H9 (cell line): Measurements from ENCODE around the gene PRKACG. TPM values are rescaled to one million over a fixed set of nuclear protein-coding genes. Genes with fewer than 3 reads are reported as not detected.

Experiments used
- DNase-seq: peaks from one replicate; pipeline ENCODE4 v3.0.0-alpha.2; 2017
- H2AFZ ChIP-seq: one replicate; pipeline ENCODE4 v1.6.1; 2013; ENCODE audit warnings: mild to moderate bottlenecking, low read length, control low read depth, moderate library complexity
- H2AK5ac ChIP-seq: 2 replicates; pipeline ENCODE4 v1.6.1; 2013; ENCODE audit warnings: low read length, control low read depth, mixed read lengths; ENCODE audit not compliant: insufficient read length
- H2BK120ac ChIP-seq: one replicate; pipeline ENCODE4 v1.6.1; 2013; ENCODE audit warnings: low read depth, mild to moderate bottlenecking, low read length, control low read depth, inconsistent platforms; ENCODE audit not compliant: poor library complexity, severe bottlenecking
- H2BK12ac ChIP-seq: 2 replicates; pipeline ENCODE4 v1.6.1; 2013; ENCODE audit warnings: low read length, control low read depth, mixed read lengths, low read depth; ENCODE audit not compliant: insufficient read length
- H2BK15ac ChIP-seq: 2 replicates; pipeline ENCODE4 v1.6.1; 2013; ENCODE audit warnings: low read depth, low read length, control low read depth
- H2BK20ac ChIP-seq: one replicate; pipeline ENCODE4 v1.6.1; 2013; ENCODE audit warnings: low read depth, mild to moderate bottlenecking, low read length, control low read depth, inconsistent platforms; ENCODE audit not compliant: poor library complexity, severe bottlenecking
- H2BK5ac ChIP-seq: 2 replicates; pipeline ENCODE4 v1.6.1; 2013; ENCODE audit warnings: low read length, control low read depth, mixed read lengths; ENCODE audit not compliant: insufficient read length
- H3K14ac ChIP-seq: 2 replicates; pipeline ENCODE4 v1.6.1; 2013; ENCODE audit warnings: low read length, control low read depth; ENCODE audit not compliant: insufficient read depth
- H3K18ac ChIP-seq: 2 replicates; pipeline ENCODE4 v1.6.1; 2013; ENCODE audit warnings: low read depth, mild to moderate bottlenecking, mixed read lengths, low read length, control low read depth; ENCODE audit not compliant: insufficient read length
- H3K23ac ChIP-seq: 2 replicates; pipeline ENCODE4 v1.6.1; 2013; ENCODE audit warnings: low read length, control low read depth, mixed read lengths, low read depth; ENCODE audit not compliant: insufficient read length
- H3K23me2 ChIP-seq: 2 replicates; pipeline ENCODE4 v1.6.1; 2013; ENCODE audit warnings: low read depth, mild to moderate bottlenecking, mixed read lengths, low read length, control low read depth; ENCODE audit not compliant: insufficient read length, poor library complexity, severe bottlenecking
- H3K27ac ChIP-seq: 2 replicates; pipeline ENCODE4 v1.5.1; 2013; ENCODE audit warnings: low read length, control low read depth, mixed read lengths, low read depth; ENCODE audit not compliant: insufficient read length
- H3K27me3 ChIP-seq: 2 replicates; pipeline ENCODE4 v1.6.1; 2013; ENCODE audit warnings: low read length, control low read depth, inconsistent platforms; ENCODE audit not compliant: insufficient read depth
- H3K4ac ChIP-seq: 2 replicates; pipeline ENCODE4 v1.6.1; 2013; ENCODE audit warnings: low read depth, mild to moderate bottlenecking, control low read depth, inconsistent platforms, low read length, moderate library complexity
- H3K4me1 ChIP-seq: 2 replicates; pipeline ENCODE4 v1.6.1; 2013; ENCODE audit warnings: low read length, control low read depth, inconsistent platforms; ENCODE audit not compliant: insufficient read depth
- H3K4me2 ChIP-seq: 2 replicates; pipeline ENCODE4 v1.6.1; 2013; ENCODE audit warnings: low read length, control low read depth, mixed read lengths; ENCODE audit not compliant: insufficient read length, insufficient read depth
- H3K56ac ChIP-seq: 2 replicates; pipeline ENCODE4 v1.6.1; 2013; ENCODE audit warnings: low read depth, mild to moderate bottlenecking, mixed read lengths, low read length, control low read depth; ENCODE audit not compliant: insufficient read length
- H3K79me1 ChIP-seq: 2 replicates; pipeline ENCODE4 v1.6.1; 2013; ENCODE audit warnings: low read depth, mild to moderate bottlenecking, moderate library complexity, low read length, control low read depth, inconsistent platforms; ENCODE audit not compliant: insufficient read depth, poor library complexity, severe bottlenecking
- H3K79me2 ChIP-seq: 2 replicates; pipeline ENCODE4 v1.6.1; 2013; ENCODE audit warnings: low read length, control low read depth, inconsistent platforms; ENCODE audit not compliant: insufficient read depth
- H3K9ac ChIP-seq: 2 replicates; pipeline ENCODE4 v1.6.1; 2013; ENCODE audit warnings: low read length, control low read depth, mixed read lengths; ENCODE audit not compliant: insufficient read length; ENCODE audit errors: extremely low read depth
- H3K9me3 ChIP-seq: one replicate; pipeline ENCODE4 v1.6.1; 2013; ENCODE audit warnings: low read depth, low read length, inconsistent platforms; ENCODE audit not compliant: control insufficient read depth
- H3T11ph ChIP-seq: one replicate; pipeline ENCODE4 v1.6.1; 2013; ENCODE audit warnings: mild to moderate bottlenecking, low read length, control low read depth, inconsistent platforms
- H4K20me1 ChIP-seq: one replicate; pipeline ENCODE4 v1.6.1; 2013; ENCODE audit not compliant: control insufficient read depth, insufficient read length, insufficient read depth
- H4K5ac ChIP-seq: 2 replicates; pipeline ENCODE4 v1.6.1; 2013; ENCODE audit warnings: low read depth, mild to moderate bottlenecking, mixed read lengths, low read length, control low read depth; ENCODE audit not compliant: insufficient read length
- H4K8ac ChIP-seq: replicated peaks from 2 replicates; pipeline ENCODE4 v1.6.1; 2013; ENCODE audit warnings: low read length, control low read depth, mixed read lengths, low read depth; ENCODE audit not compliant: insufficient read length
- H4K91ac ChIP-seq: 2 replicates; pipeline ENCODE4 v1.6.1; 2013; ENCODE audit warnings: low read depth, mild to moderate bottlenecking, moderate library complexity, mixed read lengths, low read length, control low read depth; ENCODE audit not compliant: insufficient read length
- H3K27ac Mint-ChIP-seq, 3 experiments: 2 replicates in 2 of 3; 3 replicates in 1 of 3; pipeline ENCODE4 v1.8.0; 2020 to 2021; ENCODE audit warnings: mixed read lengths in 3 of 3, mild to moderate bottlenecking in 1 of 3, moderate library complexity in 1 of 3
- H3K27me3 Mint-ChIP-seq: 2 replicates; pipeline ENCODE4 v1.8.0; 2021; ENCODE audit warnings: low read depth, mild to moderate bottlenecking, moderate library complexity, mixed read lengths
- H3K36me3 Mint-ChIP-seq, 3 experiments: 2 replicates in 2 of 3; 3 replicates in 1 of 3; pipeline ENCODE4 v1.8.0; 2020 to 2021; ENCODE audit warnings: low read depth in 3 of 3, mixed read lengths in 3 of 3; ENCODE audit not compliant: insufficient read depth in 1 of 3
- H3K4me1 Mint-ChIP-seq, 2 experiments: 2 replicates each; pipeline ENCODE4 v1.8.0; 2020; ENCODE audit warnings: mixed read lengths in 2 of 2
- H3K4me3 Mint-ChIP-seq, 2 experiments: 2 replicates in 1 of 2; 3 replicates in 1 of 2; pipeline ENCODE4 v1.8.0; 2020 to 2021; ENCODE audit warnings: mild to moderate bottlenecking in 2 of 2, mixed read lengths in 2 of 2, moderate library complexity in 1 of 2
- H3K9me3 Mint-ChIP-seq, 2 experiments: 2 replicates in 1 of 2; 3 replicates in 1 of 2; pipeline ENCODE4 v1.8.0; 2020; ENCODE audit warnings: mild to moderate bottlenecking in 2 of 2, mixed read lengths in 2 of 2, moderate library complexity in 1 of 2
- CTCF ChIP-seq: fragments of 200-600 bp; sonication (generic); conservative IDR thresholded peaks from 3 replicates; pipeline ENCODE4 v1.8.0; 2021; ENCODE audit warnings: antibody characterized with exemption, mild to moderate bottlenecking
- WGBS: extraction: QIAGEN DNeasy Blood & Tissue Kit; methylation state at CpG from one replicate; pipeline ENCODE4 v1.1.7; 2013; ENCODE audit warnings: missing lambda C conversion rate, low lambda C conversion rate, mixed read lengths; ENCODE audit not compliant: insufficient read length; ENCODE audit errors: extremely low coverage; 5-methylcytosine and 5-hydroxymethylcytosine counted together
- total RNA-seq: library from RNA; stranded (reverse); gene quantifications from 2 replicates; pipeline ENCODE4 v1.2.1, GENCODE V29; 2021

PRKACG gene
- total RNA-seq, 1 experiment from 2014 or later = not detected

GRCh38 chr9:68998385-68998784, 15.5 kb downstream of the PRKACG start:
- H3K27me3 ChIP-seq = no peaks in the 10 kb centered on the region
- H3K4me1 ChIP-seq = no peaks in the 10 kb centered on the region
- no peak for DNase-seq
- TF ChIP-seq CTCF = no peak
- H3K9me3 Mint-ChIP-seq = no peaks in the 10 kb centered on the region
- H3K4me3 Mint-ChIP-seq = no peak overlapping the region
- H2BK5ac ChIP-seq = no peak overlapping the region
- no peak overlapping the region for H3T11ph ChIP-seq
- H4K91ac ChIP-seq = no peak overlapping the region
- H3K27ac Mint-ChIP-seq = peak overlapping the region in 1 of 3 experiments; percentile 84; a peak in 1 of 7 replicates
- H3K36me3 Mint-ChIP-seq = no peaks in the 10 kb centered on the region
- no peaks in the 10 kb centered on the region for H3K79me2 ChIP-seq
- H3K9me3 ChIP-seq = no peaks in the 10 kb centered on the region
- H3K23ac ChIP-seq = no peak overlapping the region
- no peak overlapping the region for H2BK20ac ChIP-seq
- H3K4ac ChIP-seq = no peak overlapping the region
- WGBS = no CpG with 5 or more reads among the region's 4 CpGs
- no peak overlapping the region for H3K27ac ChIP-seq
- H3K14ac ChIP-seq = no peak overlapping the region
- no peak overlapping the region for H4K8ac ChIP-seq
- H2BK15ac ChIP-seq = no peak overlapping the region
- H3K9ac ChIP-seq = no peak overlapping the region
- no peak overlapping the region for H2AFZ ChIP-seq
- H2AK5ac ChIP-seq = no peak overlapping the region
- H4K20me1 ChIP-seq = no peaks in the 10 kb centered on the region
- no peaks in the 10 kb centered on the region for H3K79me1 ChIP-seq
- H2BK12ac ChIP-seq = no peak overlapping the region
- H3K23me2 ChIP-seq = no peaks in the 10 kb centered on the region
- no peaks in the 10 kb centered on the region; the same call in 1 of the 2 replicates for H3K27me3 Mint-ChIP-seq
- no peak overlapping the region for H2BK120ac ChIP-seq
- H3K4me2 ChIP-seq = no peak overlapping the region
- H4K5ac ChIP-seq = no peak overlapping the region
- H3K56ac ChIP-seq = no peak overlapping the region
- peaks cover 26 to 35% of the 10 kb centered on the region in 2 experiments for H3K4me1 Mint-ChIP-seq
- H3K18ac ChIP-seq = no peak overlapping the region
